ENCODE measurements around the gene TNFSF12. TPM values are rescaled to one million over a fixed set of nuclear protein-coding genes. Genes with fewer than 3 reads are reported as not detected.

TNFSF12 gene
- polyA plus RNA-seq, 1 donor (not counting 4 experiments of a cell fraction or from before 2014, with no cell fraction given), result 1.0 TPM

DNA sequence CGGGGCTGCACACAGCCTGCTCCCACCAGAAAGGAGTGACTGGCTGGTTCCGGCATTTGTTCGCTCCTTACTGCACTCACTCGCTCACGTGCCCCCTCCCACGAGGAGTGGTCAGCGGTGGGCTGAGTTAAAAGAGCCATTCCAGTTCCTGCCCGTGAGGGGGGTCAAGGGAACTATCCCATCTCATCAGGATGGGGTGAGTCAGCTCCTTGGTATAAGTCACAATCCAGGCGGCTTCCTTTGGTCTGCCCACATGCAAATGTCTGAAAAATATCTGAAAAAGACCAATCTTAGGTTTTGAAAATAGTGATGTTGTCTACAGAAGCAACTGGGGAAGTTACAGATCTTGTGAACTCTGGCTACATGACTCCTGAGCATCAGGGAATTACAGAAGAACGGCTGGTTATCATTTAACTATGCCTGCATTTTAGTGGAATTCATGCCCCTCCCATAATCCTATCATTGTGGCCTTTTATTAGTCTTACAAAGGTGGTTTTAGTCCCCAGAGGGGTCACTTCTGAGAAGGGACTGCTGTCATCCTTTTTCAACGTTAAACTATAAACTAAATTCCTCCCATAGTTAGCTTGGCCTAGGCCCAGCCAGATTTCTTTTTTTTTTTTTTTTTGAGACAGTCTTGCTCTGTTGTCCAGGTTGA, 9.8 kb upstream of the TNFSF12 start:
- no peak for DNase-seq (ENCODE audit: low read depth, low spot score)
- Histone ChIP-seq H3K9ac (ENCODE audit: control insufficient read depth, extremely low read depth, insufficient read depth, low read length) (no peak overlapping the region), H3K36me3 (ENCODE audit: control insufficient read depth in 2 of 2, extremely low read depth in 1 of 2, insufficient read depth in 2 of 2, low read length in 2 of 2) (no peaks in the 10 kb centered on the region), H2AFZ (ENCODE audit: control insufficient read depth, low read length) (no peak overlapping the region), H3K9me3 (ENCODE audit: control insufficient read depth, low read depth, low read length) (peaks cover 13% of the 10 kb centered on the region), H3K4me1 (ENCODE audit: control insufficient read depth, extremely low read depth, insufficient read depth, low read length) (no peaks in the 10 kb centered on the region), H4K20me1 (ENCODE audit: control insufficient read depth, extremely low read depth, insufficient read depth, low read length) (no peaks in the 10 kb centered on the region), H3K27ac (ENCODE audit: control insufficient read depth, insufficient read depth, low read length) (no peak overlapping the region), H3K4me2 (ENCODE audit: control insufficient read depth, extremely low read depth, insufficient read depth, low read depth, low read length) (no peak overlapping the region), H3K4me3 (ENCODE audit: control insufficient read depth in 2 of 3, extremely low read depth in 1 of 3, insufficient read depth in 2 of 3, low read depth in 1 of 3, low read length in 3 of 3) (no peak overlapping the region), H3K27me3 (ENCODE audit: control insufficient read depth, extremely low read depth, insufficient read depth, low read length) (no peaks in the 10 kb centered on the region), H3K9me1 (ENCODE audit: control insufficient read depth, extremely low read depth, insufficient read depth, low read length) (no peaks in the 10 kb centered on the region), H3K79me2 (ENCODE audit: control insufficient read depth, insufficient read depth, low read length) (no peaks in the 10 kb centered on the region)
- FAIRE-seq, result no peak
- dilution Hi-C loops (cut with MboI; ENCODE audit: extremely low pct_ligation_motif_present, low sequenced_read_pairs), result no loop called here
- TF ChIP-seq EZH2 (IDR thresholded peaks at IDR 0.05; ENCODE audit: low read length) (no peak), CTCF (optimal IDR thresholded peaks at IDR 0.05 in 1 of 3, IDR thresholded peaks at IDR 0.05 in 1 of 3, conservative IDR thresholded peaks at IDR 0.05 in 1 of 3; ENCODE audit: extremely low read depth in 1 of 3, insufficient read depth in 2 of 3, low read length in 3 of 3) (no peak)

DNA sequence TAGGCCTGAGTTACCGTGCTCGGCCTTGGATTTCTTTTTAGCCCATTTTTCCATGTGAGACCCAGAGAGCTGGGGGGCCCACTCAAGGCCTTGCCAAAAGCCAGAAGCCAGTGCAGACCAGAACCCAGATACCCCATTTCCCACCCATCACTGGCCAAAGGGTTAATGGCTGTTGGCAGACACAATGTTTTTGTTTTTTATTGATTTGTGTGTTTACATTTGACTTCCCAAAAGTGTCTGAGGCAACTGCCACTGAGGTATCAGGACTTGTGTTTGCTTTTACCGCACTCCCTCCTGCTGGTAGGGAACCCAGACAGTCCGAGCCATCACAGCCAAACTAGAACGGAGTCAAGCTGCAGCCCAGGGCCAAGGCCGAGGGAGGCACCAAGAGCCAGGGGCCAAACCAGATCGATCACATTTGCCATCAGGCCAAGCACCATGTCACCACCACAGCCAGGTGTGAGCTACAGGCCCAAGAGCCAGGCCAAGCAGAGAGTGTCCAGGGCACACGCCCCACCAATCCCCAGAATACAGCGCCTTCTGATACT, 7.7 kb upstream of the TNFSF12 start:
- Histone ChIP-seq H3K9me1 (ENCODE audit: control insufficient read depth, extremely low read depth, insufficient read depth, low read length) (no peaks in the 10 kb centered on the region), H3K9ac (ENCODE audit: control insufficient read depth, extremely low read depth, insufficient read depth, low read length) (no peak overlapping the region), H2AFZ (ENCODE audit: control insufficient read depth, low read length) (no peak overlapping the region), H3K27me3 (ENCODE audit: control insufficient read depth, extremely low read depth, insufficient read depth, low read length) (no peaks in the 10 kb centered on the region), H3K4me1 (ENCODE audit: control insufficient read depth, extremely low read depth, insufficient read depth, low read length) (no peaks in the 10 kb centered on the region), H3K9me3 (ENCODE audit: control insufficient read depth, low read depth, low read length) (peaks cover 13% of the 10 kb centered on the region), H4K20me1 (ENCODE audit: control insufficient read depth, extremely low read depth, insufficient read depth, low read length) (no peaks in the 10 kb centered on the region), H3K79me2 (ENCODE audit: control insufficient read depth, insufficient read depth, low read length) (no peaks in the 10 kb centered on the region), H3K4me3 (ENCODE audit: control insufficient read depth in 2 of 3, extremely low read depth in 1 of 3, insufficient read depth in 2 of 3, low read depth in 1 of 3, low read length in 3 of 3) (no peak overlapping the region), H3K36me3 (ENCODE audit: control insufficient read depth in 2 of 2, extremely low read depth in 1 of 2, insufficient read depth in 2 of 2, low read length in 2 of 2) (no peaks in the 10 kb centered on the region), H3K4me2 (ENCODE audit: control insufficient read depth, extremely low read depth, insufficient read depth, low read depth, low read length) (no peak overlapping the region), H3K27ac (ENCODE audit: control insufficient read depth, insufficient read depth, low read length) (no peak overlapping the region)
- DNase-seq (ENCODE audit: low read depth, low spot score) (no peak), FAIRE-seq (no peak)
- TF ChIP-seq CTCF (optimal IDR thresholded peaks at IDR 0.05 in 1 of 3, IDR thresholded peaks at IDR 0.05 in 1 of 3, conservative IDR thresholded peaks at IDR 0.05 in 1 of 3; ENCODE audit: extremely low read depth in 1 of 3, insufficient read depth in 2 of 3, low read length in 3 of 3) (no peak), EZH2 (IDR thresholded peaks at IDR 0.05; ENCODE audit: low read length) (no peak)
- dilution Hi-C loops (cut with MboI; ENCODE audit: extremely low pct_ligation_motif_present, low sequenced_read_pairs), result no loop called here
